ENCODE results near the gene RPH3AL.
"Not testable (repeated sequence)": the region's sequence is repeated elsewhere in the genome, so short reads cannot be mapped to it uniquely, and the experiment has no call there.

The RPH3AL gene

DNA sequence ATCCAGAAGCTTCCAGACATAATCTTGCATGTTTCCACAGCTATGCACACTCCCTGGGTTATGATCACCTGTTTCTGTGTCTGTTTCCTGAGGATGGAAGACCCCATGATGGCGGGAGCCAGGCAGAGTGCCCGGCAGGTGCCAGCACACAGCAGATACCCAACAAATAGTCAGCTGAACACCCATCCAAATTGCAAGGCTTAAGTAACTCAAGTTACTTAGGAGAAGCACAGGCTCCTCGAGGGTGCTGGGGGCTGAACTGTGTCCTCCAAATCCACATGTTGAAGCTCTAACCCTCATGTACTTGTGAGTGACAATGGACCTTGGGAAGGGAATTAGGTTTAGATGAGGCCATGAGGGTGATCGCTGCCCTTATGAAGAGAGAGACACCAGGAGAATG, 91.7 kb downstream of the RPH3AL start:
- no peak for DNase-seq (ENCODE audit: low spot score)

- no peak for DNase-seq (ENCODE audit: low spot score)
Observed at GRCh38 chr17:260031-260791, 92.4 kb downstream of the RPH3AL start.

DNA sequence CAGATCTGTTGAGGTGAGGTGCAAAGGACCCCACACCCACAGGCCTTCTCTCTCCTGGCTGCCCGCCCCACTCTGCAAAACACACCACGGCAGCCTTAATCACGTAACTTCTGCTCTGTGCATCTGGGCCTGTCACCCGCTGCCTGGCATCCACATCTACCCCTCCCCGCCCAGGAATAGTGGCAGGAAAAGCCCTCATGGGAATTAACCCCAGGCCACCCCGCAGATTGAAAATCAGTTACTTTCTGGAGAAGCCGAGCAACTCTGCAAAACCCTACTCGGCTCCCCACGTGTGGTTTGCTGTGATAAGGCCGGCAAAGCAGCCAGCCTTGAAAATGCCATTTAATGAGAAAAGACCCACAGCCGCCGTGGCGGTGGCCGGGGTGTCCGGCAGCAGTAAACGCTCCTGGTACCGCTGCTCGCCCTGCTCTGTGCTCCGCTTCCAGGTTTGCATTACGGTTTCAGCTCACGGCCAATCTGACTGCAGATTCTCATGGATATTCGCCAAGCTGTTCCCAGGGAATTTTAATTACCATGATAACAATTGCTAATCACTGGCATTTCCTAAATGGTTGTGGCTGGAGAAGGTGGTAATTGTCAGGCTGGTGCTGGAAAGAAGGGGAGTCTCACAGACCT, 93.1 kb downstream of the RPH3AL start:
- no peak for DNase-seq (ENCODE audit: low spot score)

GRCh38 chr17:258906-259305, 93.7 kb downstream of the RPH3AL start:
- no peak for DNase-seq (ENCODE audit: low spot score)

DNA sequence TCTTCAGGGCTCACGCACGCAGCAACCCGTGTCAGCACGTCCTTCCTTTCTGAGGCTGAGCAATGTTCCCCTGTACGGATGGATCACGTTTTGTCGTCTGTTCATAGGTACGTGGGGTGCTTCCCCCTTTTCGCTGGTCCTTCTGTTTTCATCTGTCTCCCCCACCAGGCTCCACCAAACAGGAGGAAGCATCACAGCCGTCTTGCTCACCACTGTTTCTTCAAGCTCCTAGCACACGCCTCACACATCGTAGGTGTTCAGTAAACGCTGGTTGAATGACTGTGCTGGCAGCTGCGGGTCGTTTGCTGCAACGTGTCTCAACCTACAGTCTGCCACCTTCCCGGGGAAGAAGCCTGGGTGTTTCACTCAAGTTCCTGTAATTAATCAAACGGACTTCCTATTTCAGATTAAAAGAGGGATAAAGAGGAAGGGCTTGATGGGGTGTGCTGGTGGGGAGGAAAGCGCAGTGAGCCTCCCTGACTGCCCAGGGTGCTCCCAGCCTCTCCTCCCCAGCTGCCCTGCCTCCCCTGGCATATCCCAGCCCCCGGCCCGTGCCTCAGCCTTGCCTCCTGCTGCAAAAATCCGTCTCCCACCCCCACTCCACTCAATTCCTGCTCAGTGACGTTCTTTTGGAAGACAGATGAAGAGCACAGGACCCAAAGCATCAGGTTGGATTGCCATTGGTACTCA, 94.4 kb downstream of the RPH3AL start:
- DNase-seq (ENCODE audit: low spot score) = no peak

- no peak for DNase-seq (ENCODE audit: low spot score)
Observed at GRCh38 chr17:253091-253846, 99.3 kb downstream of the RPH3AL start.

DNA sequence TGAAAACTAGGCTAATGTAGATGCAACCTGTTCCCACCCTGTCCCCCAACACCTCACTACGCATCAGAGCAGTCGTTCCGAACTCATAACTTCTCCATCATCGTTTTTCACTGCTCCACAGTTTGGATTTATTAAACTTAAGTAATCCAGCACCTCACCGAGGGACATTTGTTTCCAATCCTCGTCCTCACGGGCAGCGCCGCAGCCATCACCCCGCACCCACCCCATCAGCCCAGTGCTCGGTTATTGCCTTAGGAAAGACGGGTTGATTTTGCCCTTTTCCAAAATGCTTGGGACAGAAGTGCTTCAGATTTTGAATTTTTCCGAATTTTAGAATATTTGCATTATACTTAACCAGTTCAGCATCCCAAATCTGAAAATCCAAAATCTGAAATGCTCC, 100.2 kb downstream of the RPH3AL start:
- no peak for DNase-seq (ENCODE audit: low spot score)

DNA sequence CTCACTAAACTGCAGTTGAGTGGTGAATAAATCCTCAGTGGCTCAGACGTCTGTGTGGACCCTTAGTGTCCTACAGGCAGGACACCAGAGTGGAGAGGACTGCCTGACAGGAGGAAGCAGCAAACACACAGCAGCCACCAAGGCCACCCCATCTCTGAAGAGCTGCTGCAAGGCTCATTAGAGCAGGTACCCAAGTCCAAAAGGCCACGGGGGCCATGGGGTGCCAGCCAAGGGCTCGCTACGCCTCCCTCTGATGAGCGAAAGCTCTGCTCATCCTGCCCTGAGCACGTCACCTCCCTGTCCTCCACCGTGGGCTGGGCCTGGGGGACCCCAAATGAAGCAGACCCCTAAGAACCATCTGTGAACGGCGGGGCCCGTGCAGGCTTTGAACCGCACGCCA, 101.1 kb downstream of the RPH3AL start:
- no peak for DNase-seq (ENCODE audit: low spot score)

DNA sequence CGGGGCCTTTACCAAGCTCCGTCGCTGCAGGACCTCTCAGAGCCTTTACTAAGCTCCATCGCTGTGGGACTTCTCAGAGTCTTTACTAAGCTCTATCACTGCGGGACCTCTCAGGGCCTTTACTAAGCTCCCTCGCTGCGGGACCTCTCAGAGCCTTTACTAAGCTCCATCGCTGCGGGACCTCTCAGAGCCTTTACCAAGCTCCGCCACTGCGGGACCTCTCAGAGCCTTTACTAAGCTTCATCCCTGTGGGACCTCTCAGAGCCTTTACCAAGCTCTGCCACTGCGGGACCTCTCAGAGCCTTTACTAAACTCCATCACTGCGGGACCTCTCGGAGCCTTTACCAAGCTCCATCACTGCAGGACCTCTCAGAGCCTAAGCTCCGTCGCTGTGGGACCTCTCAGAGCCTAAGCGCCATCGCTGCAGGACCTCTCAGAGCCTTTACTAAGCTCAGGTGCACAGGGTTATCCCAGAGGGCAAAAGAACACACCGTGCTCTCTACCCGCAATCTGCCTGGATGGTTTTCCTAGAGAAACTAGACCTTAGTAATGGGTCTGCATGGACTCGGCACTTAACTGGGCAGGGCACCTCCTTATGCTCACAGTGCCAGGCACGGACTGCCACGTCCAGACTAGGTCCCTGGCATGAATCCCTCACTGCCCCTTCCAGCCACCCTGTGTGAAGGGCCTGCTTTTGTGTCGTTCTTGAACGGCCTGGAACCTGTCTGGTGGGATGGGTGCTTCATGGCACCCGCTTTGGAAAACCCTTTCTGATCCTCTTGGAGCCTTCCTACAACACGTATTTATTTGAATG, 101.9 kb downstream of the RPH3AL start:
- no peak for DNase-seq (ENCODE audit: low spot score)

DNA sequence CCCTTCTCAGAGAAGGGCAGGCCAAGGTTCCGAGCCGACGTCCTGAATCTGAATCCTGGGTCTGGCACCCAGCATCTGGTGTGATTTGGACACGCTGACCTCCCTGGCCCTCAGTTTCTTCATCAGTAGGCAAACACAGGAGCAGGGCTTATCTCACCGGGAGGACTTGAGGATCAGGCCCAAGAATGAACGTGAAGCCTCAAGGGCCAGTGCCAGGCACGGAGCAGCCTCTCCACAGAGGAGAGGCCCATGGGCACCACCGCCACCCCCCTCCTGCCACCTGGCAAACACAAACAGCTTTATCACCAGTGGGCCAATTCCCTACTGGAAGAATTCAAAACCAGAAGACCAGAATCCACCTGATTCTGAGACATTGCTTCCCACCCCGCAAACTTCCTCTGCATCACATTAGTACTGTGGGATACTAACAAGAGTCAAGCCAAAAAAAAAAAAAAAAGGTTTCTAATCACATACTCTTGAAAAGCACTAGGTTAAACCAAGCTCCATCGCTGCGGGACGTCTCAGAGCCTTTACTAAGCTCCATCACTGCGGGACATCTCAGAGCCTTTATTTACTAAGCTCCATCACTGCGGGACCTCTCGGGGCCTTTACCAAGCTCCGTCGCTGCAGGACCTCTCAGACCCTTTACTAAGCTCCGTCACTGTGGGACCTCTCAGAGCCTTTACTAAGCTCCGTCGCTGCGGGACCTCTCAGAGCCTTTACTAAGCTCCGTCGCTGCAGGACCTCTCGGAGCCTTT, 103.2 kb downstream of the RPH3AL start:
- no peak for DNase-seq (ENCODE audit: low spot score)

GRCh38 chr17:248337-249235, 104.0 kb downstream of the RPH3AL start:
- no peak for DNase-seq (ENCODE audit: low spot score)

DNA sequence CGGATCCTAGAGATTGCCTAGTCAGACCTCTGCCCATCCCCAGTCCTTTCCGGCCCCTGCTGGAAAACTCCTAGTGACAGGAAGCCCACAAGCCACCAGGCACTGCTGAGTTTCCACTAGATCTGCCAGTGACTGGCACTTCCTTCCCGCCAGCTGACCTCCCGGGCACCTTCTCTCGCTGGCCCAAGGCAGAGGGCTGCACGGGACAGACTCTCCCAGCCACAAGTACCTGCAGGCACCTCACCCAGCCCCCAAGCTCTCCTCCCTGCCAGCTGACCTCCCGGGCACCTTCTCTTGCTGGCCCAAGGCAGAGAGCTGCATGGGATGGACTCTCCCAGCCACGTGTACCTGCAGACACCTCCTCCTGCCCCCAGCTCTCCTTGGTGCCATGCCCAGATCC, 104.8 kb downstream of the RPH3AL start:
- DNase-seq (ENCODE audit: low spot score) = no peak

DNA sequence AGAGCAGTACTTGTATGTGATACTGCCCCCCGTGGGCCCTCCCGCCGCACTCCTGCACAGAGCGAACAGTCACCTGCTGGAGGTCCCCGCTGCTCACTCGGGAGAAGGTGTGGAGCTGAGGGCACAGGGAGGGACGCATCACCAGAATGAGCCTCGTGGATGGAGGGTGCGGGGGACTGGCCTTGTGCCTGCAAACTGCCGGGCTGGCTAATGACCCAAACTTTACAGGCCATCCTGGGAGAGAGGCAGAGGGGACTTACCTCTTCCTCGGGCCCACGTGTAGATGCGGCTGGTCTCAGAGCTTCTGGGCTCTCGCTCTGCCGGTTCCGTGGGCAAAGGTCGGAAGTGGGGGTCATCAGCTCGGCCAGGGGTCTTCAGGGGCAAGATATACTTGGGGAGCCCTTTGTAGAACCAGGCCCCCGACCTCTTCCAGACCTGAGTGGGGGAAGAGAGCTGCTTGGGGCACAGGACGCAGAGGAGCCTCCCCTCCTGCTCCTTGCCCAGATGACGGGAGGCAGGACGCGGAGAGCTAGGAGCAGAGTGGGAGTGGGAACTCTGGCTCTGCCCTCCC, 105.7 kb downstream of the RPH3AL start:
- no peak for DNase-seq (ENCODE audit: low spot score)

- DNase-seq (ENCODE audit: low spot score) = no peak
Observed at GRCh38 chr17:246226-246625, 106.4 kb downstream of the RPH3AL start.

DNA sequence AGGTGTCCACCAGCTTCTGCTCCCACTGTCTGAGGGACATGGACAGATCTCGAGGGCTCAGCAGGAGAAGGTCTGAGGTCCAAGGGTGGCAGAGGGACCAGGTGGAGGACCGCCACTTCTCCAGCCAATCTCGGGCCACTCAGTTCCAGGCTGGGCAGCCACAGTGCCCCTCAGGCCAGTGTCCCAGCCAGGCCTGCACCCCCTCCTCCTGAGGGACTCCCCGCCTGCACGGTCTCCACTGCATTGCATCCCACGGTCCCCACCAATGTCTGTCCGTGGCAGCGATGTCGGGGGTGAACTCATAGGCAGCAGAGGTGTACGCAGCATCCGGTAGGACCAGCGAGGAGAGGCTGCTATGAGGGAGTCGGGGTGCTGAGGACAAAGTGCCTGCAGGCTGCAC, 107.0 kb downstream of the RPH3AL start:
- no peak for DNase-seq (ENCODE audit: low spot score)

- DNase-seq (ENCODE audit: low spot score) = no peak
Observed at GRCh38 chr17:245020-245419, 107.6 kb downstream of the RPH3AL start.

DNA sequence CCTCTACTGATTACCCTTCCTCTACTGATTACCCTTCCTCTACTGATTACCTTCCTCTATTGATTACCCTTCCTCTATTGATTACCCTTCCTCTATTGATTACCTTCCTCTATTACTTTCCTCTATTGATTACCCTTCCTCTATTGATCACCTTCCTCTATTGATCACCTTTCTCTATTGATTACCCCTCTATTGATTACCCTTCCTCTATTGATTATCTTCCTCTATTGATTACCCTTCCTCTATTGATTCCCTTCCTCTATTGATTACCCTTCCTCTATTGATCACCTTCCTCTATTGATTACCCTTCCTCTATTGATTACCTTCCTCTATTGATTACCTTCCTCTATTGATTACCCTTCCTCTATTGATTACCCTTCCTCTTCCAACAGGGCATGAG, 108.7 kb downstream of the RPH3AL start:
- not testable (repeated sequence) for DNase-seq (ENCODE audit: low spot score)

DNA sequence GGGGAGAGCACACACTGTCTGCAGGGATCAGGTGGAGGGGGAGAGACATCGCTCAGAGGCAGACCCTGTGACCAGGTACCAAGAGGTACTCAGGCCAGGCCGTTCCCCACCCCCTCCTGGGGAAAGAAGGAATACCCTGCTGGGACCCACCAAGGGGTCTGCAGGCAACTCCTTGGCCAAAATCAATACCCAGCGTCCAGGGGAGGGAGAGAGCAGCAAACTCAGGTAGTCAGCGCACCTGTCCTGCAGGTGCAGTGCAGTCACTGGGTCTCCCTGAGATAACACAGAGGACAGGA, 113.7 kb downstream of the RPH3AL start:
- DNase-seq (ENCODE audit: low spot score) = no peak

DNA sequence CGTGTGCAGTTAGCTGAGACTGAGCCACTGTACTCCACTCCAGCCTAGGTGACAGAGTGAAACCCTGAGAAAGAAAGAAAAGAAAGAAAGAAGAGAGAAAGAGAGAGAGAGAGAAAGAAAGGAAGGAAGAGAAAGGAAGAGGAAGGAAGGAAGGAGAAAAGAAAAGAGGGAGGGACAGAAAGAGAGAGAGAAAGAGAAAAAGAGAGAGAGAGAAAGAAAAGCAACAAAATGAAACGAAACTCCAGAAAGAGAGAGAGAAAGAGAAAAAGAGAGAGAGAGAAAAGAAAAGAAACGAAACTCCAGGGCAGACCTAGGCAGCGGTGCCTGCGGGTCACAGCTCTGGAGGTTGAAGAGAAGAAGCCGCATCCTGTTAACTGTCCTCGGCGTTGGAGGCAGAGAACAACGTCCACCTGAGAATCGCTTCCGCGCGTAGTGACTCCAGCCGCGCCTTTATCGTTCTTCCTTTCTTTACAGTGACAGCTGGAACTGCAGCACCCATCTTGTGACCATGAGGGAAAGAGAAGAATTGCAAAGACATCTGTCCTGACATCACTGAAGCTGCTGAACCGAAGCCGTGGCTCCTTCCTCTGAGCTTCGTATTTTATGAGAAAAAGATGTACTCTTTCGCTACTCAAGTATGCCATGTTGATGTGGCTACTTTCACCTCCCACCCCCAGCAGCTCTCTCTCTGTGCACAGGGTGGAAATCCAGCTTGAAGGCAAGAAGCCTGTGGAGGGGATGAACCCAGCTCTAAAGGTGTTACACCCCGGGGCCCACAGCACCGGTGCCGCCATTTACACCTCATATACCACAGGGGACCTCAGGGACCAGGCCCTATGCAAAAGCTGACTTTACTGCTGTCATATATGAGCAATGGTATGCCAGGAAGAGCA, 114.3 kb downstream of the RPH3AL start:
- DNase-seq (ENCODE audit: low spot score) = no peak

Measured in COLO829 (cell line).